ENCODE results near the gene AJM1. TPM values are rescaled to one million over a fixed set of nuclear protein-coding genes. Genes with fewer than 3 reads are reported as not detected.
A peak's percentile ranks its signal among the peaks of the same experiment; 100 is the strongest.

Gene AJM1
- total RNA-seq, 1 donor from 2014 or later: 2.2 TPM

- no peak for DNase-seq (ENCODE audit: low read depth)
- no peak overlapping the region for H3K4me3 ChIP-seq (ENCODE audit: low read depth, low read length)
- TF ChIP-seq CTCF (conservative IDR thresholded peaks at IDR 0.05; ENCODE audit: low read depth, low read length): no peak
These were observed 37.0 kb upstream of the AJM1 start for GRCh38 chr9:136805207-136805740.

- DNase-seq (ENCODE audit: low read depth): no peak
- no peak for TF ChIP-seq CTCF (conservative IDR thresholded peaks at IDR 0.05; ENCODE audit: low read depth, low read length)
- H3K4me3 ChIP-seq (ENCODE audit: low read depth, low read length): no peak overlapping the region
These were observed 36.2 kb upstream of the AJM1 start for GRCh38 chr9:136806067-136806466.

- DNase-seq (ENCODE audit: low read depth): no peak
- peak overlapping the region; percentile 92 for H3K4me3 ChIP-seq (ENCODE audit: low read depth, low read length)
- no peak for TF ChIP-seq CTCF (conservative IDR thresholded peaks at IDR 0.05; ENCODE audit: low read depth, low read length)
These were observed 35.6 kb upstream of the AJM1 start for GRCh38 chr9:136806631-136807201.

- peak within 1 kb of the TSS; percentile 92 for H3K4me3 ChIP-seq (ENCODE audit: low read depth, low read length)
- DNase-seq (ENCODE audit: low read depth): no peak
- no peak for TF ChIP-seq CTCF (conservative IDR thresholded peaks at IDR 0.05; ENCODE audit: low read depth, low read length)
These were observed 34.8 kb upstream of the AJM1 start, which contains the start of gene RABL6 for GRCh38 chr9:136807281-136808074. Gene RABL6, plus strand, starts transcription at chr9:136807948. Its CDS starts 249 bp downstream, at chr9:136808197.

GRCh38 chr9:136808075-136808805 lies 34.0 kb upstream of the AJM1 start:
- DNase-seq (ENCODE audit: low read depth): no peak
- H3K4me3 ChIP-seq (ENCODE audit: low read depth, low read length): peak overlapping the region; percentile 92
- no peak for TF ChIP-seq CTCF (conservative IDR thresholded peaks at IDR 0.05; ENCODE audit: low read depth, low read length)

GRCh38 chr9:136808806-136809158 lies 33.5 kb upstream of the AJM1 start:
- TF ChIP-seq CTCF (conservative IDR thresholded peaks at IDR 0.05; ENCODE audit: low read depth, low read length): no peak

More at GRCh38 chr9:136808806-136809158, 33.5 kb upstream of the AJM1 start:
- peak overlapping the region; percentile 92 for H3K4me3 ChIP-seq (ENCODE audit: low read depth, low read length)
- no peak for DNase-seq (ENCODE audit: low read depth)
